NCI-H748 (cell line): ENCODE results near the gene RABL6.
A peak's percentile ranks its signal among the peaks of the same experiment; 100 is the strongest.

Experiments used
- DNase-seq: peaks from one replicate; lab custom pipeline; 2025; ENCODE audit not compliant: unreplicated experiment; lab: John Stamatoyannopoulos, UW

Gene RABL6

GRCh38 chr9:136845465-136846260 is 37.9 kb downstream of the RABL6 start:
- no peak for DNase-seq

GRCh38 chr9:136846376-136847087 is 38.8 kb downstream of the RABL6 start:
- no peak for DNase-seq

GRCh38 chr9:136847088-136847825 is 39.5 kb downstream of the RABL6 start:
- peak; percentile 58 for DNase-seq

GRCh38 chr9:136847826-136848392 is 40.2 kb downstream of the RABL6 start:
- DNase-seq, result peak; percentile 87

GRCh38 chr9:136848393-136849037 is 40.8 kb downstream of the RABL6 start:
- peak; percentile 74 for DNase-seq

DNA sequence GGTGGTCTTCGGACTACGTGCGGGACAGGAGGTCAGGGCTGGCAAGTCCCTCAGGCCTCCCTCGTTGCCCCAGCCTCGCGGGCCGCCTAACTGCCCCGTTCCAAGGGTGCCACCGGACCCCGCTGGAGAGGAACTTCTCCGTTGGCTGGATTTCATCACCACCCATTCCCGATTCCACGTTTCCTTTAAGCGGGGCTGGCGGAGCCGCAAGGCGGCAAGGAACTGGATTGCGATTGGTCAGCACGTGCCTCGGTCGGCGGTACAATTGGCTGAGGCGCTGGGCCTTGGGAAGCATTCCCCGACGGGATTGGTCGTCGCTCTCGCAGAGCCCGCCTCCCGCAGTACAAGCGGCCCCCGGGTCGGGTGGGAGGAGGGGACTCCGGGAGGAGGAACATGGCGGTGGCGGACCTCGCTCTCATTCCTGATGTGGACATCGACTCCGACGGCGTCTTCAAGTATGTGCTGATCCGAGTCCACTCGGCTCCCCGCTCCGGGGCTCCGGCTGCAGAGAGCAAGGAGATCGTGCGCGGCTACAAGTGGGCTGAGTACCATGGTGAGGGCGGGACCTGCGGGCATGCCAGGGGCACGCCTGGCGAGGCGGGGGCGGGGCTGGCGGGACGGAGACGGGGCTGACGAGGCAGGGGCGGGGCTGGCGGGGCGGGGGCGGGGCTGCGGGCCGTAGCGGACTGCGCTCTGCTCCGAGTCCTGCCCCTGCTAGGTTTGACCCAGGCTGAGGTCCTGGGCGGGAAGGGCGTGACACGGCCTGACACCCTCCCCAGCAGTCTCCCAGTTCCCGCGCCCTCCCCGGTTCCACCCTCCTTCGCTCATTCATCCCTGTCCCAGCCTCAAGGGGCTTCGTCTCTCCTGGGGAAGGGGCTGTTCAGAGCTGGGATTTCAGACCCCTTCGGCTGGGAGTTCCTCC is 41.6 kb downstream of the RABL6 start, which contains the start of gene PHPT1:
Gene PHPT1 (plus strand): TSS at position 372 of the 922 bp plus-strand sequence. CDS start 22 bp downstream, at position 394.
- peak; percentile 99 for DNase-seq

DNA sequence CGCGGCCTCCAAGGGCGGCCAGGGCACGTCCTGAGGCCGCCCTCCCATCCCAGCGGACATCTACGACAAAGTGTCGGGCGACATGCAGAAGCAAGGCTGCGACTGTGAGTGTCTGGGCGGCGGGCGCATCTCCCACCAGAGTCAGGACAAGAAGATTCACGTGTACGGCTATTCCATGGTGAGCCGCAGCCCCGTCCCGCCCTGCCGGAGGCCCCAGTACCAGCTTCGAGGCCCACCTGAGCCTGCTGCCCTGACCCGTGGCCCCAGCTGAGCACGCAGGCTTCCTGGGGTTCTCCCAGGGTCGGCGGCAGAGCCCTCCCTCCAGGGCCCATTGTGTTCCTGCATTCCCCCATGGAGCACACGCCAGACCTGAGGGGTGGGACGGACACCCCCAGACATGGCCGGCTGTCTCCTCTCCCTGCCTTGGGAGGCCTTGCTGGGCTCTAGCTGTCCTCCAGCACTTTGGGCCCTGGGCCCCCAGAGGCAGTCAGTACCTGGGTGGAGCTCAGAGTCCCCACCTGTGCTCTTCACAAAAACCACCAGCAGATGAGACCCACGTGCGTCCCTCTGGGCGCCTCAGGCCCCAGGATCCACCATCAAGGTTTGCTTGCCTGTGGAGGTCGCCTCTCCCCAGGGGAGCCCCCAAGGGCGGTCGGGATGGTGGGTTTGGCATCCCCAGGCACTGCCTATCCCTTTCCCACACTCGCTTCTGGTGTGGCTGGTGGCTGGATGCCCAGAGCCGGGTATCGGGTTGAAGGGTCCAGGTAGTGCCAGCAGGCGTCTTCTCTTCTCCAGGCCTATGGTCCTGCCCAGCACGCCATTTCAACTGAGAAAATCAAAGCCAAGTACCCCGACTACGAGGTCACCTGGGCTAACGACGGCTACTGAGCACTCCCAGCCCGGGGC is 42.5 kb downstream of the RABL6 start:
- DNase-seq, result no peak

GRCh38 chr9:136850866-136851775 is 43.4 kb downstream of the RABL6 start:
- no peak for DNase-seq

DNA sequence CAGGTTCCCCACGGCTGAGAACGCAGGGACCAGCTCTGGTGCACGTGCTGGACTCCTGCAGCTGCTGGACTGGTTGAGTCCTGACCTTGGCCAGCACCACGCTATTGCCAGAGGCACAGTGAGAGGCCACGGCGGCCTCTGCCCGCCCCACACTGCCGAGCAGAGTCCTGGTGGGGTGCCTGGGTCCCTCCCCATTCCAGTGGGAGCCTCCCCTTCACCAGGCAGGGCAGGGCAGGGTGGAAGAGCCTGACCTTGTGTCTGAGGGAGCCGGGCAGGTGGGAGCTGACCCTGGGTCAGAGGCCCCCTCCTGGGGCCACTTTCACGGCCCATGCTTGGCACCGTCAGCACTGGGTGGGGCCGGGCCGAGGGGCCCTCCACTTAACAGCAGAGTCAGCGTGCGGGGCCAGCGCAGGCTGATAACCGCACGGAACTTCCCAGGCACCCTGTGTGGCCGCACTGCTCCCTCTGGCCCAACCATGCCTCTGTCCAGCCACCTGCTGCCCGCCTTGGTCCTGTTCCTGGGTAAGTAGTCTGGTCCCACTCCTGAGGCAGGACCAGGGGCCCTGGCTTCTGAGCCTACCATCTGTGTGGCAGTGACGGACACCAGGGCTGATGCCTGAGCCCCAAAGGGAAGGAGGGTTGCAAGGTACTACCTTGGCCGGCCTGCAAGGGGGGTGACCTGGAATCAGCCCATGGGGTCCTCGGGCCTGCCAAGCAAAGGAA is 44.4 kb downstream of the RABL6 start, which contains the start of gene MAMDC4:
Gene MAMDC4 (plus strand): TSS at position 406 of the 723 bp plus-strand sequence. CDS start 71 bp downstream, at position 477.
- no peak for DNase-seq

GRCh38 chr9:136852664-136853595 is 45.2 kb downstream of the RABL6 start:
- no peak for DNase-seq

- DNase-seq, result no peak
These were observed 45.9 kb downstream of the RABL6 start for GRCh38 chr9:136853596-136854112.

DNA sequence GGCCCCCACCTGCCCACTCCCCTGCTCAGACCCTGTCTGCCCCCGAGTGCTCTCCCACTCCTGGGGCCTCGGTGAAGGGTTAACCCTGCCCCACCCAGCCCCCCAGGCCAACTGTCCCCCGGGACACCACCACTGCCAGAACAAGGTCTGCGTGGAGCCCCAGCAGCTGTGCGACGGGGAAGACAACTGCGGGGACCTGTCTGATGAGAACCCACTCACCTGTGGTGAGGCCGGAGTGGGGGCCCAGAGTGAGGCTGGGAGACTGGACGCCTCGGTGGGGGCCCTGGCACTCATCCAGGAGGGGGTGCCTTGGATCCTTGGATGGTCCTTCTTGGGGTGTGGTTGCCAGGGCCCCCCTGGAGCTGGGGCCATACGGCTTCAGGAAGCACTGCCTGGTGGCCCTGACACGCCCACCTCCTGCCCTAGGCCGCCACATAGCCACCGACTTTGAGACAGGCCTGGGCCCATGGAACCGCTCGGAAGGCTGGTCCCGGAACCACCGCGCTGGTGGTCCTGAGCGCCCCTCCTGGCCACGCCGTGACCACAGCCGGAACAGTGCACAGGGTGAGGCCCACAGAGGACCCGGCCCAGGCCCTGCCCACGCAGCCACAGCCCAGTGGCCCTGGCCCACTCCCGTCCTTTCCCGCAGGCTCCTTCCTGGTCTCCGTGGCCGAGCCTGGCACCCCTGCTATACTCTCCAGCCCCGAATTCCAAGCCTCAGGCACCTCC is 46.5 kb downstream of the RABL6 start:
- DNase-seq, result no peak

- no peak for DNase-seq
These were observed 47.2 kb downstream of the RABL6 start for GRCh38 chr9:136854842-136855460.

DNA sequence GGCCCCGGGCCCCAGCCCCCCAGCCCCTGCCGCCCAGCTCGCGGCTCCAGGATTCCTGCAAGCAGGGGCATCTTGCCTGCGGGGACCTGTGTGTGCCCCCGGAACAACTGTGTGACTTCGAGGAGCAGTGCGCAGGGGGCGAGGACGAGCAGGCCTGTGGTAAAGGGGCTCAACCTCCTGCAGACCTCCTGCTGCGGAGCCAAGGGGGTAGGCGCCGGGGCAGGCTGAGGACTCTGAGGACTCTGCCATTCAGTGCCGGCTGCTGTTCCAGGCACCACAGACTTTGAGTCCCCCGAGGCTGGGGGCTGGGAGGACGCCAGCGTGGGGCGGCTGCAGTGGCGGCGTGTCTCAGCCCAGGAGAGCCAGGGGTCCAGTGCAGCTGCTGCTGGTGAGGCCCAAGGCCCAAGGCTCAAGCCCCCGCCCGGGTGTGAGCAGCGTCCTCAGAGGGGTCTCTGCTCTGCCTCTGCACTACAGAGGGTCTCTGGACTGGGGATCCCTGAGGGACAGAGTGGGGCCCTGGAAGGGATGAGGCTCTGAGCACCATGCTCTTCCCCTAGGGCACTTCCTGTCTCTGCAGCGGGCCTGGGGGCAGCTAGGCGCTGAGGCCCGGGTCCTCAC is 47.8 kb downstream of the RABL6 start:
- no peak for DNase-seq
